Naive thymus-derived CD4-positive, alpha-beta T cell (primary cell): ENCODE measurements around the gene SKIC3. TPM values are rescaled to one million over a fixed set of nuclear protein-coding genes. Genes with fewer than 3 reads are reported as not detected.

Source experiments
- ATAC-seq: fragments of 150-1000 bp; cut with Tn5 transposase; 2 replicates; pipeline ENCODE4 v1.10.0; 2021; ENCODE audit warnings: mild to moderate bottlenecking, moderate library complexity
- CTCF ChIA-PET: fragments of 350-600 bp; sonication (Branson Sonifier 250); formaldehyde crosslinking; loops from one replicate; lab custom pipeline; 2021; ENCODE audit warnings: antibody characterized with exemption; lab: Charles Lee
- POLR2A ChIA-PET: fragments of 350-600 bp; sonication (Branson Sonifier 250); formaldehyde crosslinking; loops from one replicate; lab custom pipeline; 2021; ENCODE audit warnings: antibody characterized with exemption, inconsistent platforms; lab: Charles Lee
- DNase-seq, 9 donors: peaks; one replicate each; pipeline versions ENCODE4 v3.0.0 to v3.0.0-alpha.2; 2020 to 2022; ENCODE audit warnings: mixed read lengths in 1 of 9
- H3K27ac ChIP-seq: one replicate; pipeline ENCODE4 v1.7.0; 2013; ENCODE audit warnings: mild to moderate bottlenecking, low read depth, low read length, moderate library complexity
- H3K27me3 ChIP-seq, 2 donors: one replicate each; pipeline ENCODE4 v1.7.0; 2013; ENCODE audit warnings: low read length in 2 of 2, mild to moderate bottlenecking in 2 of 2, moderate library complexity in 2 of 2; ENCODE audit not compliant: control insufficient read depth in 2 of 2, insufficient read depth in 2 of 2
- H3K36me3 ChIP-seq, 3 experiments: 1 replicate in 2 of 3; 2 replicates in 1 of 3; pipeline ENCODE4 v1.7.0; 2013; ENCODE audit warnings: low read length in 3 of 3, mild to moderate bottlenecking in 3 of 3, moderate library complexity in 1 of 3; ENCODE audit not compliant: insufficient read depth in 3 of 3, control insufficient read depth in 2 of 3
- H3K4me1 ChIP-seq, 2 donors: one replicate each; pipeline ENCODE4 v1.7.0; 2013; ENCODE audit warnings: low read length in 2 of 2, mild to moderate bottlenecking in 2 of 2, moderate library complexity in 1 of 2; ENCODE audit not compliant: control insufficient read depth in 2 of 2, insufficient read depth in 2 of 2
- H3K4me3 ChIP-seq: 2 replicates; pipeline ENCODE4 v1.7.0; 2013; ENCODE audit warnings: mild to moderate bottlenecking, low read length
- H3K9me3 ChIP-seq, 3 experiments: 1 replicate in 2 of 3; 2 replicates in 1 of 3; pipeline ENCODE4 v1.7.0; 2013; ENCODE audit warnings: low read length in 3 of 3; ENCODE audit not compliant: control insufficient read depth in 2 of 3
- H3K27ac Mint-ChIP-seq, 9 donors: one replicate each; pipeline ENCODE4 v1.8.0; 2020 to 2022; ENCODE audit warnings: mixed read lengths in 9 of 9, mild to moderate bottlenecking in 8 of 9, moderate library complexity in 5 of 9, inconsistent platforms in 2 of 9
- H3K27me3 Mint-ChIP-seq, 5 donors: one replicate each; pipeline ENCODE4 v1.8.0; 2021 to 2022; ENCODE audit warnings: mixed read lengths in 5 of 5, mild to moderate bottlenecking in 1 of 5
- H3K36me3 Mint-ChIP-seq, 5 donors: one replicate each; pipeline ENCODE4 v1.8.0; 2020 to 2022; ENCODE audit warnings: mixed read lengths in 5 of 5, mild to moderate bottlenecking in 3 of 5, inconsistent platforms in 1 of 5
- H3K4me1 Mint-ChIP-seq, 7 donors: one replicate each; pipeline ENCODE4 v1.8.0; 2020 to 2022; ENCODE audit warnings: mixed read lengths in 7 of 7, mild to moderate bottlenecking in 3 of 7, inconsistent platforms in 1 of 7
- H3K4me3 Mint-ChIP-seq, 10 donors: one replicate each; pipeline ENCODE4 v1.8.0; 2020 to 2022; ENCODE audit warnings: mild to moderate bottlenecking in 10 of 10, mixed read lengths in 10 of 10, moderate library complexity in 6 of 10, inconsistent platforms in 2 of 10
- H3K9me3 Mint-ChIP-seq, 11 donors: one replicate each; pipeline ENCODE4 v1.8.0; 2020 to 2022; ENCODE audit warnings: mixed read lengths in 11 of 11, mild to moderate bottlenecking in 4 of 11, inconsistent platforms in 1 of 11, moderate library complexity in 1 of 11
- intact Hi-C, 2 donors: fragments of 100-400 bp; cut with micrococcal nuclease; formaldehyde crosslinking; loops; one replicate each; pipeline ENCODE4 v1.15.1; 2023
- polyA plus RNA-seq, 2 donors: library from polyadenylated mRNA; unstranded; fragments of 300-500 nt; fragmentation: Illumina TruSeq; gene quantifications; one replicate each; pipeline ENCODE4 v1.2.3, GENCODE V29; 2021
- total RNA-seq, 6 experiments: library from RNA in 5 of 6; stranded (reverse) in 5 of 6; gene quantifications; 1 replicate in 5 of 6; 2 replicates in 1 of 6; pipeline ENCODE4 v1.2.3 and lab custom pipeline; 2021 to 2026

The SKIC3 gene
- total RNA-seq = 100 to 1,000 TPM in 1 of 5 experiments, 10 to 100 TPM in 4; 74.6 to 103 (median 81.0) TPM
- polyA plus RNA-seq = 10 to 100 TPM; 27.6 to 43.1 TPM
- total RNA-seq (lab: John Stamatoyannopoulos, UW) = 201 reads per million, percentile 93 among the genes with 10 or more reads in this experiment

DNA sequence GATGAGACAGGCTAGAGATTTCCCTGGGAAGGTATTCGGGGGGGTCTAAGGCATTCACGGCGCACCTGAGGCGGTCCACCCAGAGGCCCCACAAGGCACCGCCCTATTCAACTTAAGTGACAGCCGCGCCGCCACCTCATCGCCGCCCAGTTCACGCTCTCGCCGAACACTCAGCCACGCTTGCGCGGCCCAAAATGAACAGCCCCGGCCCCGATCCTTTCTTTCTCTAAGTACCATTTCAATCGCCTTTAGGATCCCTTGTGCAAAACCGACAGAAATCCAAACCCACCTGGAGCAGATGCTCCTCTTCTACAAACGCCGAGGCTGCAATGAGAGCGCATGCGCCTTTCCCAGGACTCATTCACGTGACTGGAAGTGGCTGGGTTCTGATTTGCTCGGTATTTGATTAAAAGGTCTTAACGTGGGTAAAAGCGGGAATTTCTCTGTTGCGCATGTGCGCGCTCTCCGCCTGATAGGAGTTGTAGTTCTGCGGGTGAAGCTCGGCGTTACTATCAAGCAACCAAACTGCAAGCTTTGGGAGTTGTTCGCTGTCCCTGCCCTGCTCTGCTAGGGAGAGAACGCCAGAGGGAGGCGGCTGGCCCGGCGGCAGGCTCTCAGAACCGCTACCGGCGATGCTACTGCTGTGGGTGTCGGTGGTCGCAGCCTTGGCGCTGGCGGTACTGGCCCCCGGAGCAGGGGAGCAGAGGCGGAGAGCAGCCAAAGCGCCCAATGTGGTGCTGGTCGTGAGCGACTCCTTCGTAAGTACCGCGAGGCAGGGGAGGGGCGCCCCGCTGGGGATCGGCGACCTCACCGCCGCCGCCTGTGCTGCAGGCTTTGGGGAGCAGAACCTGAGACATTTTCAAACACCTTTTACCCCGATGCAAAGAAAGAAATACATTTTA, at the start of gene SKIC3, which contains the start of gene ARSK:
Gene SKIC3, minus strand, starts transcription at position 331 of the 902 bp plus-strand sequence. CDS start 7,827 bp downstream, outside the sequence.
Gene ARSK, plus strand, starts transcription at position 455 of the 902 bp plus-strand sequence. Its CDS starts 178 bp downstream, at position 633.
- Histone ChIP-seq H3K36me3 (peaks cover 0 to 11% (median 2%) of the 10 kb centered on the region in 3 experiments), H3K27me3 (no peaks in the 10 kb centered on the region), H3K9me3 (no peaks in the 10 kb centered on the region), H3K4me1 (peaks cover 20 to 27% of the 10 kb centered on the region in 2 donors), H3K27ac (peak within 1 kb of the TSS; percentile 83), H3K4me3 (peak within 1 kb of the TSS; percentile 71)
- ChIA-PET CTCF (interaction anchor here (0.7 to 1.6 kb wide), 3 partner anchors 31 to 92 kb away, joined by 3 to 12 read pairs (median 6); partner anchors contain the start of gene RFESD), POLR2A (interaction anchor here (0.9 to 2.1 kb wide), 8 partner anchors 10 to 256 kb away, joined by 3 to 25 read pairs (median 4); partner anchors contain the start of genes GPR150 and RFESD)
- ATAC-seq = peak; percentile 93
- intact Hi-C loops = loop anchor here (1.0 to 10.0 kb wide), 25 partner anchors 65 to 1628 kb away; partner anchors contain the start of genes CAST (in 2 of the 2), GLRX (in 2 of the 2), KIAA0825 (in 2 of the 2) and RFESD (in 2 of the 2)
- Mint-ChIP-seq H3K9me3 (peaks cover 0 to 5% (median 0%) of the 10 kb centered on the region in 11 donors), H3K4me3 (peak within 1 kb of the TSS; percentile 90 to 100 (median 96)), H3K27me3 (peaks cover 0 to 2% (median 0%) of the 10 kb centered on the region in 5 donors), H3K4me1 (peaks cover 26 to 66% (median 47%) of the 10 kb centered on the region in 7 donors), H3K36me3 (peaks cover 0 to 18% (median 12%) of the 10 kb centered on the region in 5 donors), H3K27ac (peak within 1 kb of the TSS; percentile 92 to 98 (median 94))
- DNase-seq = peak; percentile 76 to 98 (median 97)

DNA sequence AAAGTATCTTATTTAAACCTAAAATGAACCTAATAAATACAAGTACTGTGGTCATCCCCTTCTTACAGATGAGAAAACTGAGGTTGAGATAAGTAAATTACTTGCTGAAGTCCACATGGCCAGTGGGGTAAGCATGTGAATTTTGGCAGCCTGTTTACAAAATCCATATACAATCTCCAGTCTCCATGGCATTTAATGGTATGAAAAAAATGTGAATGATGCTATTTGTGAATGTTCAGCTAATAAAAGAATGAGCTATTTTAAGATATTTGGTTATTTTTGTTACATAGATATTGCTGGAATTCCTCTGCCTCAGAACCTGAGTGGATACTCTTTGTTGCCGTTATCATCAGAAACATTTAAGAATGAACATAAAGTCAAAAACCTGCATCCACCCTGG, 45.8 kb upstream of the SKIC3 start:
- Mint-ChIP-seq H3K27ac (no peak overlapping the region), H3K27me3 (no peaks in the 10 kb centered on the region), H3K4me1 (peaks cover 0 to 15% (median 0%) of the 10 kb centered on the region in 7 donors), H3K9me3 (no peaks in the 10 kb centered on the region), H3K36me3 (peaks cover 0 to 22% (median 9%) of the 10 kb centered on the region in 5 donors), H3K4me3 (no peak overlapping the region)
- CTCF ChIA-PET = no interaction called here
- DNase-seq (no peak), ATAC-seq (no peak)
- no peak overlapping the region for H3K27ac ChIP-seq
- no peak overlapping the region for H3K4me3 ChIP-seq
- intact Hi-C loops = no loop called here
- POLR2A ChIA-PET = interaction anchor here (1.0 kb wide), 1 partner anchor 46 kb away, joined by 3 read pairs; the partner anchor contains the start of gene RFESD
- no peaks in the 10 kb centered on the region for H3K9me3 ChIP-seq
- H3K36me3 ChIP-seq = peaks cover 0 to 5% (median 0%) of the 10 kb centered on the region in 3 experiments
- H3K27me3 ChIP-seq = no peaks in the 10 kb centered on the region
- H3K4me1 ChIP-seq = no peaks in the 10 kb centered on the region

DNA sequence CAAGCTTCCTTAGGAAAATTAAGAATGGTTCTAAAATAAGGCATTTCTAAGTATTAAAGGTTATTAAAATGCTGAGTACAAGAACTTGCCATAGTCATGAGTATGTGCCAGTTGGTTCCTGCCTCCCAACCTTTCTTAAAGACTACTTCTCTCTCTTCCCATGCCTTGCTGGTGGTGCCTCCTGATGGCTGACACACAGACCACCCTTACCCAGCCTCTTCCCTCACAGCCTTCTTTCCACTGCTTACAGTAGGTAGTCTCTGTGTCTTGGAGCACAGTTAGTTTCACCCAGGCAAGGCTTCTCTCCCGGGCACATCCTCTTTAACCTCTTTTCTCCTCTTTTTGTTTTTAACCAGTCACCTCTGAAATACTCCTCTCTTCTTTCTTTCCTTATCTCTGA, 44.5 kb upstream of the SKIC3 start:
- ATAC-seq = no peak
- peak overlapping the region in 5 of 9 donors; percentile 9 to 76 (median 23) for H3K27ac Mint-ChIP-seq
- H3K4me3 Mint-ChIP-seq = no peak overlapping the region
- Histone ChIP-seq H3K36me3 (peaks cover 0 to 5% (median 0%) of the 10 kb centered on the region in 3 experiments), H3K4me1 (no peaks in the 10 kb centered on the region), H3K27ac (no peak overlapping the region), H3K9me3 (no peaks in the 10 kb centered on the region), H3K27me3 (no peaks in the 10 kb centered on the region), H3K4me3 (no peak overlapping the region)
- POLR2A ChIA-PET = interaction anchor here (0.7 kb wide), 1 partner anchor 13 kb away, joined by 3 read pairs; no protein-coding TSS in a partner anchor
- intact Hi-C loops = no loop called here
- no peaks in the 10 kb centered on the region for H3K27me3 Mint-ChIP-seq
- peaks cover 0 to 12% (median 0%) of the 10 kb centered on the region in 7 donors for H3K4me1 Mint-ChIP-seq
- peaks cover 0 to 24% (median 7%) of the 10 kb centered on the region in 5 donors for H3K36me3 Mint-ChIP-seq
- no peak for DNase-seq
- CTCF ChIA-PET = interaction anchor here (0.6 kb wide), 1 partner anchor 168 kb away, joined by 4 read pairs; no protein-coding TSS in a partner anchor
- no peaks in the 10 kb centered on the region for H3K9me3 Mint-ChIP-seq

DNA sequence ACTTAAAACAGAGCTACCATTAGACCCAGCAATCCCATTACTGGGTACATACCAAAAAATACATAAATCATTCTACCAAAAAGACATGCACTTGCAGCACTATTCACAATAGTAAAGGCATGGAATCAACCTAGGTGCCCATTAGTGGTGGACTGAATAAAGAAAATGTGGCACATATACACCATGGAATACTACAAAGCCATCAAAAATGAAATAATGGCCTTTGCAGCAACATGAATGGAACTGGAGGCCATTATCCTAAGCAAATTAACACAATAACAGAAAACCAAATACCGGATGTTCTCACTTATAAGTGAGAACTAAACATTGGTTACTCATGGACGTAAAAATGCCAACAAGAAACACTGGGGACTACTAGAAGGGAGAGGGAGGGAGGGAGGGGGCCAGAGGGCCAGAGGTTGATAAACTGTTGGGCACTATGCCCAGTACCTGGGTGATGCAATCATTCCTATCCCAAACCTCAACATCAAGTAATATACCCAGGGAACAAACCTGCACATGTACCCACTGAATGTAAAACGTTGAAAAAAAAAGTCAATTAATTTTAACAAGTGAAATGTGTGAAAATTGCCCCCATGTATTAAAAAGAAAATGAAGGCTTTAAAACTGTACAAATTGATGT, 40.6 kb upstream of the SKIC3 start:
- Histone ChIP-seq H3K36me3 (peaks cover 0 to 8% (median 0%) of the 10 kb centered on the region in 3 experiments), H3K9me3 (no peaks in the 10 kb centered on the region), H3K4me1 (peaks cover 0 to 7% of the 10 kb centered on the region in 2 donors), H3K27ac (no peak overlapping the region), H3K4me3 (no peak overlapping the region), H3K27me3 (no peaks in the 10 kb centered on the region)
- peaks cover 0 to 30% (median 0%) of the 10 kb centered on the region in 5 donors for H3K36me3 Mint-ChIP-seq
- no peaks in the 10 kb centered on the region for H3K27me3 Mint-ChIP-seq
- DNase-seq (no peak), ATAC-seq (no peak)
- H3K4me1 Mint-ChIP-seq = peaks cover 10 to 19% (median 16%) of the 10 kb centered on the region in 7 donors
- ChIA-PET CTCF (no interaction called here), POLR2A (no interaction called here)
- intact Hi-C loops = no loop called here
- H3K9me3 Mint-ChIP-seq = no peaks in the 10 kb centered on the region
- H3K27ac Mint-ChIP-seq = no peak overlapping the region
- no peak overlapping the region for H3K4me3 Mint-ChIP-seq

DNA sequence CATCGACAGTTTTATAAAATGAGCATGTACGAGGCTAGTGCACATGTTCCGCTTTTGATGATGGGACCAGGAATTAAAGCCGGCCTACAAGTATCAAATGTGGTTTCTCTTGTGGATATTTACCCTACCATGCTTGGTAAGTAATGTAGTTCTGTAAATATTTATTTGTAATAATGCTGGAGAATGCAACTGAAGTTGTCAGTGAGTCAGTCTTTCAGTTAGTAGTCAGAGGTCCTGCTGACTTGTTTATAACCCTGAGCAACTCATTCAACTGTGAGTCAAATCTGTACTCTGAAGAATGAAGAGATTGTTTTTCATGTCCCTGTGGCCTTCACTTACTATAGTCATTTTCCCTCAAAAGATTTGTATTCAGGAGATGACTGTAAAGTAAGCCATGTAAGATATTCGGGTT, 36.7 kb upstream of the SKIC3 start:
- no peaks in the 10 kb centered on the region for H3K27me3 Mint-ChIP-seq
- no peak for ATAC-seq
- CTCF ChIA-PET = no interaction called here

More for the DNA sequence above, 36.7 kb upstream of the SKIC3 start:
- no peak for DNase-seq
- H3K4me1 Mint-ChIP-seq = peaks cover 17 to 23% (median 22%) of the 10 kb centered on the region in 7 donors
- H3K27ac Mint-ChIP-seq = no peak overlapping the region
- H3K4me3 Mint-ChIP-seq = no peak overlapping the region
- Histone ChIP-seq H3K4me1 (peaks cover 0 to 10% of the 10 kb centered on the region in 2 donors), H3K4me3 (no peak overlapping the region), H3K36me3 (peaks cover 0 to 8% (median 3%) of the 10 kb centered on the region in 3 experiments), H3K27me3 (no peaks in the 10 kb centered on the region), H3K9me3 (no peaks in the 10 kb centered on the region), H3K27ac (no peak overlapping the region)
- intact Hi-C loops = loop anchor here in 1 of 2 donors (2.0 kb wide), 1 partner anchor 29 kb away; the partner anchor contains the start of gene GPR150
- POLR2A ChIA-PET = no interaction called here
- H3K36me3 Mint-ChIP-seq = peaks cover 0 to 33% (median 7%) of the 10 kb centered on the region in 5 donors
- peaks cover 0 to 2% (median 0%) of the 10 kb centered on the region in 11 donors for H3K9me3 Mint-ChIP-seq
